Ascending aorta (tissue), 2 donors: ENCODE measurements around the gene IQCB1. TPM values are rescaled to one million over a fixed set of nuclear protein-coding genes. Genes with fewer than 3 reads are reported as not detected.

Source experiments
- DNase-seq, 2 donors: peaks; one replicate each; pipeline ENCODE4 v3.0.0-alpha.2; 2019; ENCODE audit warnings: low spot score in 2 of 2
- H3K27ac ChIP-seq, 2 donors: fragments of 200-600 bp; sonication (generic); one replicate each; pipeline ENCODE4 v1.5.1; 2016 to 2017; ENCODE audit warnings: mild to moderate bottlenecking in 1 of 2
- H3K27me3 ChIP-seq: fragments of 200-600 bp; sonication (generic); one replicate; pipeline ENCODE4 v1.5.1; 2017
- H3K36me3 ChIP-seq, 2 donors: fragments of 200-600 bp; sonication (generic); one replicate each; pipeline ENCODE4 v1.5.1; 2016
- H3K4me1 ChIP-seq, 2 donors: fragments of 200-600 bp; sonication (generic); one replicate each; pipeline ENCODE4 v1.5.1; 2016 to 2017; ENCODE audit warnings: mild to moderate bottlenecking in 1 of 2
- H3K4me3 ChIP-seq, 2 donors: fragments of 200-600 bp; sonication (generic); one replicate each; pipeline ENCODE4 v1.5.1; 2016 to 2017; ENCODE audit warnings: mild to moderate bottlenecking in 1 of 2
- H3K9me3 ChIP-seq, 2 donors: fragments of 200-600 bp; sonication (generic); one replicate each; pipeline ENCODE4 v1.5.1; 2016
- intact Hi-C: fragments of 100-400 bp; cut with DNase I; formaldehyde crosslinking; loops from one replicate; pipeline ENCODE4 v1.15.1; 2023
- total RNA-seq: library from RNA; depleted of rRNA; stranded (reverse); fragments of >200 nt; gene quantifications from one replicate; pipeline ENCODE4 v1.1.0, GENCODE V29; 2016
- TF ChIP-seq, protein P1 (sequence below), 3 experiments: fragments of 200-600 bp in 2 of 3; fragments of 450-650 bp in 1 of 3; sonication (generic) in 2 of 3; IDR thresholded peaks; one replicate each; pipeline ENCODE4 v1.5.1; 2016 to 2019; ENCODE audit warnings: antibody characterized with exemption in 3 of 3, mild to moderate bottlenecking in 1 of 3, moderate library complexity in 1 of 3

The IQCB1 gene
- total RNA-seq, 1 donor from 2014 or later = 2.9 TPM

DNA sequence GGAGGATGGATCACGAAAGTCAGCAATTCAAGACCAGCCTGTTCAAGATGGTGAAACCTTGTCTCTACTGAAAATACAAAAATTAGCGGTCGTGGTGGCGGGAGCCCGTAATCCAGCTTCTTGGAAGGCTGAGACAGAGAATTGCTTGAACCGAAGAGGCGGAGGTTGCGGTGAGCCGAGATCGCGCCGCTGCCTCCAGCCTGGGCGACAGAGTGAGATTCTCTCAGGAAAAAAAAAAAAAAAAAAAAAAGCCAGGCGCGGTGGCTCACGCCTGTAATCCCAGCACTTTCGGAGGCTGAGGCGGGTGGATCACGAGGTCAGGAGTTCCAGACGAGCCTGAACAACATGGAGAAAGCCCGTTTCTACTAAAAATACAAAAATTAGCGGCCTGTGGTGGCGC, 5.1 kb upstream of the IQCB1 start:
- TF ChIP-seq, protein P1, sequence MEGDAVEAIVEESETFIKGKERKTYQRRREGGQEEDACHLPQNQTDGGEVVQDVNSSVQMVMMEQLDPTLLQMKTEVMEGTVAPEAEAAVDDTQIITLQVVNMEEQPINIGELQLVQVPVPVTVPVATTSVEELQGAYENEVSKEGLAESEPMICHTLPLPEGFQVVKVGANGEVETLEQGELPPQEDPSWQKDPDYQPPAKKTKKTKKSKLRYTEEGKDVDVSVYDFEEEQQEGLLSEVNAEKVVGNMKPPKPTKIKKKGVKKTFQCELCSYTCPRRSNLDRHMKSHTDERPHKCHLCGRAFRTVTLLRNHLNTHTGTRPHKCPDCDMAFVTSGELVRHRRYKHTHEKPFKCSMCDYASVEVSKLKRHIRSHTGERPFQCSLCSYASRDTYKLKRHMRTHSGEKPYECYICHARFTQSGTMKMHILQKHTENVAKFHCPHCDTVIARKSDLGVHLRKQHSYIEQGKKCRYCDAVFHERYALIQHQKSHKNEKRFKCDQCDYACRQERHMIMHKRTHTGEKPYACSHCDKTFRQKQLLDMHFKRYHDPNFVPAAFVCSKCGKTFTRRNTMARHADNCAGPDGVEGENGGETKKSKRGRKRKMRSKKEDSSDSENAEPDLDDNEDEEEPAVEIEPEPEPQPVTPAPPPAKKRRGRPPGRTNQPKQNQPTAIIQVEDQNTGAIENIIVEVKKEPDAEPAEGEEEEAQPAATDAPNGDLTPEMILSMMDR (IDR thresholded peaks at IDR 0.05) = no peak
- intact Hi-C loops = loop anchor here (10.0 kb wide), 2 partner anchors 1095 to 1745 kb away; partner anchors contain the start of genes GSK3B, GTF2E1 and RABL3
- H3K4me3 ChIP-seq = no peak overlapping the region

GRCh38 chr3:121836481-121836880, 1.6 kb upstream of the IQCB1 start:
- TF ChIP-seq, protein P1 (IDR thresholded peaks at IDR 0.05) = no peak
- no peak overlapping the region for H3K27ac ChIP-seq
- no peak for DNase-seq
- intact Hi-C loops = loop anchor here (10.0 kb wide), 2 partner anchors 1092 to 1742 kb away; partner anchors contain the start of genes GSK3B, GTF2E1 and RABL3
- no peaks in the 10 kb centered on the region for H3K27me3 ChIP-seq
- H3K9me3 ChIP-seq = no peaks in the 10 kb centered on the region
- peak overlapping the region in 1 of 2 donors; percentile 82 for H3K4me3 ChIP-seq
- peaks cover 0 to 4% of the 10 kb centered on the region in 2 donors for H3K36me3 ChIP-seq
- peaks cover 0 to 18% of the 10 kb centered on the region in 2 donors for H3K4me1 ChIP-seq

More for the DNA sequence above, 5.1 kb upstream of the IQCB1 start:
- H3K9me3 ChIP-seq = no peaks in the 10 kb centered on the region
- no peak overlapping the region for H3K27ac ChIP-seq
- peaks cover 0 to 6% of the 10 kb centered on the region in 2 donors for H3K4me1 ChIP-seq
- DNase-seq = no peak
- no peaks in the 10 kb centered on the region for H3K27me3 ChIP-seq
- no peaks in the 10 kb centered on the region for H3K36me3 ChIP-seq

GRCh38 chr3:121836064-121836463, 1.2 kb upstream of the IQCB1 start:
- peak overlapping the region; percentile 82 to 87 for H3K4me3 ChIP-seq
- H3K27me3 ChIP-seq = no peaks in the 10 kb centered on the region
- intact Hi-C loops = loop anchor here (10.0 kb wide), 2 partner anchors 1091 to 1741 kb away; partner anchors contain the start of genes GSK3B, GTF2E1 and RABL3
- peaks cover 0 to 4% of the 10 kb centered on the region in 2 donors for H3K36me3 ChIP-seq
- TF ChIP-seq, protein P1 (IDR thresholded peaks at IDR 0.05) = no peak
- H3K9me3 ChIP-seq = no peaks in the 10 kb centered on the region
- no peak for DNase-seq
- no peak overlapping the region for H3K27ac ChIP-seq
- peaks cover 0 to 18% of the 10 kb centered on the region in 2 donors for H3K4me1 ChIP-seq

GRCh38 chr3:121835465-121835801, 573 bp upstream of the IQCB1 start:
- Histone ChIP-seq H3K4me3 (peak overlapping the region; percentile 82 to 87), H3K27me3 (no peaks in the 10 kb centered on the region), H3K27ac (peak overlapping the region; percentile 66 to 82), H3K36me3 (peaks cover 0 to 4% of the 10 kb centered on the region in 2 donors), H3K9me3 (no peaks in the 10 kb centered on the region), H3K4me1 (peaks cover 0 to 18% of the 10 kb centered on the region in 2 donors)
- no peak for DNase-seq
- TF ChIP-seq, protein P1 (IDR thresholded peaks at IDR 0.05) = no peak
- intact Hi-C loops = loop anchor here (2.0 to 10.0 kb wide), 3 partner anchors 87 to 1741 kb away; partner anchors contain the start of genes GOLGB1, GSK3B, GTF2E1 and RABL3

- TF ChIP-seq, protein P1 (IDR thresholded peaks at IDR 0.05) = no peak
- Histone ChIP-seq H3K4me3 (peak overlapping the region; percentile 82 to 87), H3K27ac (peak overlapping the region; percentile 67 to 82), H3K4me1 (peaks cover 0 to 18% of the 10 kb centered on the region in 2 donors), H3K9me3 (no peaks in the 10 kb centered on the region), H3K36me3 (peaks cover 0 to 4% of the 10 kb centered on the region in 2 donors), H3K27me3 (no peaks in the 10 kb centered on the region)
- intact Hi-C loops = loop anchor here (2.0 to 10.0 kb wide), 3 partner anchors 85 to 1739 kb away; partner anchors contain the start of genes GOLGB1, GSK3B, GTF2E1 and RABL3
- no peak for DNase-seq
Measured at GRCh38 chr3:121834157-121834670, 646 bp downstream of the IQCB1 start.
